Panc1 (cell line): ENCODE results near the gene FSIP1. TPM values are rescaled to one million over a fixed set of nuclear protein-coding genes. Genes with fewer than 3 reads are reported as not detected.
A peak's percentile ranks its signal among the peaks of the same experiment; 100 is the strongest.

Experiments
- ATAC-seq: fragments of 200-7000 bp; cut with Tn5 transposase; 2 replicates; pipeline ENCODE4 v1.9.1; 2020; ENCODE audit warnings: mild to moderate bottlenecking, moderate library complexity
- BruUV-seq: library from RNA; stranded (reverse); fragments of 400-500 nt; replicated peaks from 2 replicates; lab custom pipeline; 2021; lab: Mats Ljungman, UMichigan
- CTCF ChIA-PET: fragments of 300-600 bp; sonication (Branson Sonifier 250); formaldehyde crosslinking; loops from one replicate; lab custom pipeline; 2022; ENCODE audit warnings: antibody characterized with exemption; lab: Charles Lee
- POLR2A ChIA-PET: fragments of 300-600 bp; sonication (Branson Sonifier 250); formaldehyde crosslinking; loops from one replicate; lab custom pipeline; 2022; ENCODE audit warnings: antibody characterized with exemption; lab: Charles Lee
- DNase-seq: peaks from one replicate; pipeline ENCODE4 v3.0.0-alpha.2; 2010; ENCODE audit warnings: low read depth, low spot score
- H3K27ac ChIP-seq: 2 replicates; pipeline ENCODE4 v1.5.1; 2011; ENCODE audit warnings: mild to moderate bottlenecking, low read length, inconsistent platforms
- H3K27me3 ChIP-seq: fragments of 200-500 bp; sonication (Bioruptor generic); 2 replicates; pipeline ENCODE4 v1.6.0; 2014; ENCODE audit warnings: low read length, inconsistent platforms; ENCODE audit not compliant: control insufficient read depth, insufficient read depth
- H3K36me3 ChIP-seq: fragments of 200-500 bp; sonication (Bioruptor generic); 2 replicates; pipeline ENCODE4 v1.5.1; 2014; ENCODE audit warnings: inconsistent platforms, mild to moderate bottlenecking, low read length, moderate library complexity; ENCODE audit not compliant: control insufficient read depth, insufficient read depth
- H3K4me1 ChIP-seq: 2 replicates; pipeline ENCODE4 v1.5.1; 2011; ENCODE audit warnings: inconsistent platforms, mild to moderate bottlenecking, low read length, moderate library complexity; ENCODE audit not compliant: control insufficient read depth, insufficient read depth
- H3K4me3 ChIP-seq, 2 experiments: 2 replicates each; pipeline ENCODE4 v1.5.1; 2011 to 2012; ENCODE audit warnings: low read depth in 2 of 2, low read length in 2 of 2, mild to moderate bottlenecking in 2 of 2, inconsistent platforms in 1 of 2, moderate library complexity in 1 of 2
- H3K9me3 ChIP-seq: fragments of 200-500 bp; sonication (Bioruptor generic); 2 replicates; pipeline ENCODE4 v1.5.1; 2014; ENCODE audit warnings: low read depth, mild to moderate bottlenecking, inconsistent platforms, low read length, moderate library complexity; ENCODE audit not compliant: control insufficient read depth, insufficient read depth
- POLR2AphosphoS5 ChIP-seq: IDR thresholded peaks from 2 replicates; pipeline ENCODE4 v1.6.1; 2012; ENCODE audit warnings: mild to moderate bottlenecking, low read depth, low read length, moderate library complexity
- SIN3A ChIP-seq: IDR thresholded peaks from 2 replicates; pipeline ENCODE4 v1.6.1; 2012; ENCODE audit warnings: low read depth, mild to moderate bottlenecking, low read length, moderate library complexity, borderline replicate concordance; ENCODE audit not compliant: insufficient read depth
- TCF7L2 ChIP-seq: IDR thresholded peaks from 2 replicates; pipeline ENCODE4 v1.6.1; 2011; ENCODE audit warnings: mild to moderate bottlenecking, low read depth, low read length, inconsistent platforms
- in situ Hi-C: cut with HindIII; loops from 2 replicates; pipeline ENCODE4 v1.10.0; 2016; ENCODE audit warnings: low sequenced_read_pairs, low pct_unique_long_range_greater_than_20kb
- intact Hi-C: fragments of 100-400 bp; cut with micrococcal nuclease; formaldehyde crosslinking; loops from one replicate; pipeline ENCODE4 v1.10.0; 2022; ENCODE audit not compliant: unreplicated experiment
- total RNA-seq: library from RNA; stranded (reverse); gene quantifications from one replicate; pipeline ENCODE4 v1.2.1, GENCODE V29; 2021; ENCODE audit not compliant: unreplicated experiment
- TF ChIP-seq, protein P1 (sequence below): fragments of 450-650 bp; IDR thresholded peaks from 2 replicates; pipeline ENCODE4 v1.5.1; 2017; ENCODE audit warnings: mild to moderate bottlenecking
- TF ChIP-seq, protein P2 (sequence below), 2 experiments: IDR thresholded peaks; 2 replicates each; pipeline ENCODE4 v1.6.1; 2011 to 2012; ENCODE audit warnings: low read depth in 2 of 2, control low read depth in 1 of 2, low read length in 1 of 2, mild to moderate bottlenecking in 1 of 2, moderate library complexity in 1 of 2; ENCODE audit not compliant: insufficient read depth in 1 of 2

The FSIP1 gene
- total RNA-seq, 1 experiment from 2014 or later = 1.4 TPM

DNA sequence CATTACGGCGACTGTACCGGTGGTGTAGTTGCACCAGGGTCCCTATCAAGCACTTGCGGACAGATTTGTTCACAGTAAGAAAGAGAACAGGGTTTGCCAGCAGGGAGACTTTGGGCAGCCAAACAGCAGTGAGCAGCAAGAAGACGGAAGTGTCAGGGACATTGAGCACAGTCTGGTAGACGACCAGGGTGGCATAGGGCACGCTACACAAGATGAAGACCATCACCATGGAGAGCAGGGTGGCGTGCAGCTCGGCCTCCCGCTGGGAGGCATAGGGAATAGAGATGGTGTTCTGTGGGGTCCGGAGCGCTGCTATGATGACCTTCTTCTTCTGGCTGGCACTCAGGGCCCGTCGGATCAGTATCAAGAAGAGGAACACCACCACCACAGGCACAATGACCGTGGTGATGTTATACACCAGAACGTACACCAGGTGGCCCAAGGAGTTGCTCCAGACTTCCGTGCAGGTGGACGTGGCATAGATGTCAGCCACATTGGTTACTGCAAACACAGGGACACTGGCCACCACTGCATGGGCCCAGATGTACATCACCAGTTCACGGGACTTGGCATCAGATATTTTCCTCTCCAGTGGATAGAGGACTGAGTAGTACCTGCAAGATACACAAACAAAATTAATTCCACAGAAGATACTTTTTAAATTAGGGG, 19.1 kb upstream of the FSIP1 start:
- H3K27ac ChIP-seq = no peak overlapping the region
- H3K4me1 ChIP-seq = no peaks in the 10 kb centered on the region
- no TSS peak for BruUV-seq
- ATAC-seq (peak; percentile 93), DNase-seq (no peak)
- no peaks in the 10 kb centered on the region for H3K27me3 ChIP-seq
- ChIA-PET POLR2A (no interaction called here), CTCF (no interaction called here)
- TF ChIP-seq, protein P1, sequence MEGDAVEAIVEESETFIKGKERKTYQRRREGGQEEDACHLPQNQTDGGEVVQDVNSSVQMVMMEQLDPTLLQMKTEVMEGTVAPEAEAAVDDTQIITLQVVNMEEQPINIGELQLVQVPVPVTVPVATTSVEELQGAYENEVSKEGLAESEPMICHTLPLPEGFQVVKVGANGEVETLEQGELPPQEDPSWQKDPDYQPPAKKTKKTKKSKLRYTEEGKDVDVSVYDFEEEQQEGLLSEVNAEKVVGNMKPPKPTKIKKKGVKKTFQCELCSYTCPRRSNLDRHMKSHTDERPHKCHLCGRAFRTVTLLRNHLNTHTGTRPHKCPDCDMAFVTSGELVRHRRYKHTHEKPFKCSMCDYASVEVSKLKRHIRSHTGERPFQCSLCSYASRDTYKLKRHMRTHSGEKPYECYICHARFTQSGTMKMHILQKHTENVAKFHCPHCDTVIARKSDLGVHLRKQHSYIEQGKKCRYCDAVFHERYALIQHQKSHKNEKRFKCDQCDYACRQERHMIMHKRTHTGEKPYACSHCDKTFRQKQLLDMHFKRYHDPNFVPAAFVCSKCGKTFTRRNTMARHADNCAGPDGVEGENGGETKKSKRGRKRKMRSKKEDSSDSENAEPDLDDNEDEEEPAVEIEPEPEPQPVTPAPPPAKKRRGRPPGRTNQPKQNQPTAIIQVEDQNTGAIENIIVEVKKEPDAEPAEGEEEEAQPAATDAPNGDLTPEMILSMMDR = peak; percentile 74
- TF ChIP-seq TCF7L2 = no peak
- TF ChIP-seq SIN3A = no peak
- TF ChIP-seq, protein P2, sequence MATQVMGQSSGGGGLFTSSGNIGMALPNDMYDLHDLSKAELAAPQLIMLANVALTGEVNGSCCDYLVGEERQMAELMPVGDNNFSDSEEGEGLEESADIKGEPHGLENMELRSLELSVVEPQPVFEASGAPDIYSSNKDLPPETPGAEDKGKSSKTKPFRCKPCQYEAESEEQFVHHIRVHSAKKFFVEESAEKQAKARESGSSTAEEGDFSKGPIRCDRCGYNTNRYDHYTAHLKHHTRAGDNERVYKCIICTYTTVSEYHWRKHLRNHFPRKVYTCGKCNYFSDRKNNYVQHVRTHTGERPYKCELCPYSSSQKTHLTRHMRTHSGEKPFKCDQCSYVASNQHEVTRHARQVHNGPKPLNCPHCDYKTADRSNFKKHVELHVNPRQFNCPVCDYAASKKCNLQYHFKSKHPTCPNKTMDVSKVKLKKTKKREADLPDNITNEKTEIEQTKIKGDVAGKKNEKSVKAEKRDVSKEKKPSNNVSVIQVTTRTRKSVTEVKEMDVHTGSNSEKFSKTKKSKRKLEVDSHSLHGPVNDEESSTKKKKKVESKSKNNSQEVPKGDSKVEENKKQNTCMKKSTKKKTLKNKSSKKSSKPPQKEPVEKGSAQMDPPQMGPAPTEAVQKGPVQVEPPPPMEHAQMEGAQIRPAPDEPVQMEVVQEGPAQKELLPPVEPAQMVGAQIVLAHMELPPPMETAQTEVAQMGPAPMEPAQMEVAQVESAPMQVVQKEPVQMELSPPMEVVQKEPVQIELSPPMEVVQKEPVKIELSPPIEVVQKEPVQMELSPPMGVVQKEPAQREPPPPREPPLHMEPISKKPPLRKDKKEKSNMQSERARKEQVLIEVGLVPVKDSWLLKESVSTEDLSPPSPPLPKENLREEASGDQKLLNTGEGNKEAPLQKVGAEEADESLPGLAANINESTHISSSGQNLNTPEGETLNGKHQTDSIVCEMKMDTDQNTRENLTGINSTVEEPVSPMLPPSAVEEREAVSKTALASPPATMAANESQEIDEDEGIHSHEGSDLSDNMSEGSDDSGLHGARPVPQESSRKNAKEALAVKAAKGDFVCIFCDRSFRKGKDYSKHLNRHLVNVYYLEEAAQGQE (IDR thresholded peaks at IDR 0.05; ENCODE audit: insufficient read depth in 1 of 2, low read depth in 2 of 2, low read length in 1 of 2) = no peak
- TF ChIP-seq POLR2AphosphoS5 = no peak
- no peaks in the 10 kb centered on the region for H3K9me3 ChIP-seq
- intact Hi-C loops (loop anchor here (1.0 kb wide), 1 partner anchor 74 kb away; no protein-coding TSS in a partner anchor), in situ Hi-C loops (no loop called here)
- no peaks in the 10 kb centered on the region for H3K36me3 ChIP-seq
- H3K4me3 ChIP-seq = no peak overlapping the region

DNA sequence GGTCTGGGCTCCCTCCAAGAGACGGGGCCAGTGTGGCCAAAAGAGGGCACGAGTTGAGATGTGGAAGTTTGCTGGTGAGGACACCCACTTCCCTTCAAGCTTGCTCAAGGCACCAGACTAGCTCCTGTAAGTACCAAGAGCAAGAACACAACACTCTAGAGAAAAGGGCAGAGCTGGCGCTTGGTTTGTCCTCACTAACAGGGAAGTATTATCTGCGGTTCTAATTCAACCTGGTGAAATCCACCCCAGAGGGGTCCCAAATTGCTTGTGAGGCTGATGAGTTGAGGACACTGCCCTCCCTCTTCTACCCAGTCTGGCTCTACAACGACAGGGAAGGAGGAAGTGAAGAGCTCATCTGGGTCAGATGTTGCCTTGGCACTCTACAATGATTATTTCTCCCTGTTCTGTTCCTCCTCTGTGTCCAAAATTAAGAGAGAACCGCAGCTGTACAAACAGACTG, 16.9 kb upstream of the FSIP1 start:
- Histone ChIP-seq H3K36me3 (no peaks in the 10 kb centered on the region), H3K27ac (no peak overlapping the region), H3K4me1 (no peaks in the 10 kb centered on the region), H3K9me3 (no peaks in the 10 kb centered on the region), H3K27me3 (no peaks in the 10 kb centered on the region), H3K4me3 (no peak overlapping the region)
- ChIA-PET CTCF (no interaction called here), POLR2A (no interaction called here)
- intact Hi-C loops = no loop called here
- in situ Hi-C loops = loop anchor here (5.0 kb wide), 1 partner anchor 88 kb away; no protein-coding TSS in a partner anchor
- DNase-seq (no peak), ATAC-seq (no peak)
- TF ChIP-seq, protein P2 (IDR thresholded peaks at IDR 0.05; ENCODE audit: insufficient read depth in 1 of 2, low read depth in 2 of 2, low read length in 1 of 2) = no peak
- TF ChIP-seq SIN3A (no peak), TCF7L2 (no peak), POLR2AphosphoS5 (no peak)
- TF ChIP-seq, protein P1 = no peak
- BruUV-seq = no TSS peak
